ENCODE measurements around the gene ATRX.

Gene ATRX

DNA sequence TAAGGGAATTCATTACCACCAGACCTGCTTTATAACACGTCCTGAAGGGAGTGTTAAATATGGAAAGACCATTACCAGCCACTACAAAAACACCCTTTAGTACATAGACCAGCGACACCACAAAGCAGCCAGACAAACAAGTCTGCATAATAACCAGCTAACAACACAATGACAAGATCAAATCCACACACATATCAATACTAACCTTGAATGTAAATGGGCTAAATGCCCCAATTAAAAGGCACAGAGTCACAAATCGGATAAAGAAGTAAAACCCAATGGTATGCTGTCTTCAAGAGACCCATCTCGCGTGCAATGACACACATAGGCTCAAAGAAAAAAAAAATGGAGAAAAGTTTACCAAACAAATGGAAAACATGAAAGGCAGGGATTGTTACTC, 302.0 kb downstream of the ATRX start:
- no peak for DNase-seq

GRCh38 chrX:77455437-77455836, 330.6 kb downstream of the ATRX start:
- no peak for DNase-seq
